ENCODE data around the gene EXOC6B.

DNA sequence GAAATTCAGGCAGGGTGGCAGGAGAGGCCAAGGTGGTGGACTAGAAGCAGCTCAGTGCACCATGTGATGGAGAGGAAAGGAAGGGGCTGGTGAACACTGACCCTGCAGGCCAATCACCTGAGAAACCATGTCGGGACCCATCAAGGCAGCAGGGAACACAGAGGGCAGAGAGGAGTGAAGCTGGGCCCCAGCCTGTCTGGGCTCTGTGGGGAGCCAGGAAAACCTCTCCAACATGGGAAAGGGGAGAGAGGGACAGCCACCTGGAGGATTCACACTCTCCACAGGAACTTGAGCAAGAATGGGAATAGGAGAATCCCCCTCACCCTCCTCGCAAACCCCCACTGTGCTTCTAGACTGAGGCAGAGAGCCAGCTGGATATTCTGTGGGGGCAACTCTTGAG lies 592.6 kb downstream of the EXOC6B start:
- TF ChIP-seq, protein P1, sequence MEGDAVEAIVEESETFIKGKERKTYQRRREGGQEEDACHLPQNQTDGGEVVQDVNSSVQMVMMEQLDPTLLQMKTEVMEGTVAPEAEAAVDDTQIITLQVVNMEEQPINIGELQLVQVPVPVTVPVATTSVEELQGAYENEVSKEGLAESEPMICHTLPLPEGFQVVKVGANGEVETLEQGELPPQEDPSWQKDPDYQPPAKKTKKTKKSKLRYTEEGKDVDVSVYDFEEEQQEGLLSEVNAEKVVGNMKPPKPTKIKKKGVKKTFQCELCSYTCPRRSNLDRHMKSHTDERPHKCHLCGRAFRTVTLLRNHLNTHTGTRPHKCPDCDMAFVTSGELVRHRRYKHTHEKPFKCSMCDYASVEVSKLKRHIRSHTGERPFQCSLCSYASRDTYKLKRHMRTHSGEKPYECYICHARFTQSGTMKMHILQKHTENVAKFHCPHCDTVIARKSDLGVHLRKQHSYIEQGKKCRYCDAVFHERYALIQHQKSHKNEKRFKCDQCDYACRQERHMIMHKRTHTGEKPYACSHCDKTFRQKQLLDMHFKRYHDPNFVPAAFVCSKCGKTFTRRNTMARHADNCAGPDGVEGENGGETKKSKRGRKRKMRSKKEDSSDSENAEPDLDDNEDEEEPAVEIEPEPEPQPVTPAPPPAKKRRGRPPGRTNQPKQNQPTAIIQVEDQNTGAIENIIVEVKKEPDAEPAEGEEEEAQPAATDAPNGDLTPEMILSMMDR (IDR thresholded peaks at IDR 0.05), result no peak
- TF ChIP-seq POLR2A (IDR thresholded peaks at IDR 0.05) (no peak), POLR2AphosphoS5 (IDR thresholded peaks at IDR 0.05) (no peak)

Measured in prostate gland (tissue), 2 donors.